ENCODE data around the gene PDIA4.

GRCh38 chr7:149003560-149004305 is 24.6 kb downstream of the PDIA4 start:
- TF ChIP-seq, protein P1, sequence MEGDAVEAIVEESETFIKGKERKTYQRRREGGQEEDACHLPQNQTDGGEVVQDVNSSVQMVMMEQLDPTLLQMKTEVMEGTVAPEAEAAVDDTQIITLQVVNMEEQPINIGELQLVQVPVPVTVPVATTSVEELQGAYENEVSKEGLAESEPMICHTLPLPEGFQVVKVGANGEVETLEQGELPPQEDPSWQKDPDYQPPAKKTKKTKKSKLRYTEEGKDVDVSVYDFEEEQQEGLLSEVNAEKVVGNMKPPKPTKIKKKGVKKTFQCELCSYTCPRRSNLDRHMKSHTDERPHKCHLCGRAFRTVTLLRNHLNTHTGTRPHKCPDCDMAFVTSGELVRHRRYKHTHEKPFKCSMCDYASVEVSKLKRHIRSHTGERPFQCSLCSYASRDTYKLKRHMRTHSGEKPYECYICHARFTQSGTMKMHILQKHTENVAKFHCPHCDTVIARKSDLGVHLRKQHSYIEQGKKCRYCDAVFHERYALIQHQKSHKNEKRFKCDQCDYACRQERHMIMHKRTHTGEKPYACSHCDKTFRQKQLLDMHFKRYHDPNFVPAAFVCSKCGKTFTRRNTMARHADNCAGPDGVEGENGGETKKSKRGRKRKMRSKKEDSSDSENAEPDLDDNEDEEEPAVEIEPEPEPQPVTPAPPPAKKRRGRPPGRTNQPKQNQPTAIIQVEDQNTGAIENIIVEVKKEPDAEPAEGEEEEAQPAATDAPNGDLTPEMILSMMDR (IDR thresholded peaks at IDR 0.05): no peak
- no peak for TF ChIP-seq POLR2A (IDR thresholded peaks at IDR 0.05)
